Transverse colon (tissue), 4 donors: ENCODE results near the gene VKORC1. TPM values are rescaled to one million over a fixed set of nuclear protein-coding genes. Genes with fewer than 3 reads are reported as not detected.

ENCODE experiments used
- DNase-seq: peaks from one replicate; pipeline ENCODE4 v3.0.0-alpha.2; 2019
- H3K27ac ChIP-seq, 4 donors: fragments of 200-600 bp; sonication (generic); 2 replicates each; pipeline ENCODE4 v1.5.1; 2016 to 2018; ENCODE audit warnings: inconsistent platforms in 4 of 4
- H3K27me3 ChIP-seq: fragments of 200-600 bp; sonication (generic); 2 replicates; pipeline ENCODE4 v1.5.1; 2017; ENCODE audit warnings: inconsistent platforms
- H3K36me3 ChIP-seq, 4 donors: fragments of 200-600 bp; sonication (generic); 2 replicates each; pipeline ENCODE4 v1.5.1; 2017 to 2019; ENCODE audit warnings: inconsistent platforms in 4 of 4
- H3K4me1 ChIP-seq, 4 donors: fragments of 200-600 bp; sonication (generic); 2 replicates each; pipeline ENCODE4 v1.5.1; 2017 to 2020; ENCODE audit warnings: inconsistent platforms in 4 of 4
- H3K4me3 ChIP-seq, 4 donors: fragments of 200-600 bp; sonication (generic); 1 replicate in 1 of 4; 2 replicates in 3 of 4; pipeline versions ENCODE4 v1.5.1 to v1.6.1; 2017 to 2019; ENCODE audit warnings: inconsistent platforms in 4 of 4
- H3K9me3 ChIP-seq, 2 donors: fragments of 200-600 bp; sonication (generic); 2 replicates each; pipeline ENCODE4 v1.5.1; 2017 to 2019; ENCODE audit warnings: inconsistent platforms in 2 of 2
- EP300 ChIP-seq: sonication (generic); formaldehyde crosslinking; IDR thresholded peaks from one replicate; pipeline ENCODE4 v1.6.1; 2017; ENCODE audit warnings: antibody characterized with exemption, low read depth
- POLR2A ChIP-seq: fragments of 450-650 bp; IDR thresholded peaks from one replicate; pipeline ENCODE4 v1.6.1; 2016; ENCODE audit warnings: antibody characterized with exemption, mild to moderate bottlenecking, moderate library complexity
- POLR2AphosphoS5 ChIP-seq, 3 donors: sonication (generic); formaldehyde crosslinking; IDR thresholded peaks; one replicate each; pipeline ENCODE4 v1.6.1; 2016; ENCODE audit warnings: antibody characterized with exemption in 3 of 3
- WGBS, 2 donors: methylation state at CpG; one replicate each; pipeline ENCODE4 v1.1.5; 2018; ENCODE audit warnings: low coverage in 1 of 2; 5-methylcytosine and 5-hydroxymethylcytosine counted together
- in situ Hi-C, 4 donors: fragments of 200-750 bp; cut with MboI; loops; one replicate each; pipeline versions ENCODE4 v1.15.0 to v1.15.1; 2017; ENCODE audit warnings: low sequenced_read_pairs in 3 of 4, low pct_ligation_motif_present in 1 of 4, low pct_unique_long_range_greater_than_20kb in 1 of 4
- intact Hi-C: fragments of 100-400 bp; cut with DNase I; formaldehyde crosslinking; loops from one replicate; pipeline ENCODE4 v1.15.1; 2023; ENCODE audit warnings: low total_unique reads
- total RNA-seq, 4 donors: library from RNA; depleted of rRNA; stranded (reverse); fragments of >200 nt; gene quantifications; one replicate each; pipeline ENCODE4 v1.1.0, GENCODE V29; 2016
- TF ChIP-seq, protein P1 (sequence below), 5 experiments: fragments of 200-600 bp in 3 of 5; fragments of 450-650 bp in 2 of 5; sonication (generic) in 3 of 5; IDR thresholded peaks; 1 replicate in 2 of 5; 2 replicates in 3 of 5; pipeline ENCODE4 v1.5.1; 2016 to 2017; ENCODE audit warnings: antibody characterized with exemption in 5 of 5, inconsistent platforms in 3 of 5, mild to moderate bottlenecking in 2 of 5, moderate library complexity in 1 of 5

VKORC1 gene
- total RNA-seq, 4 donors from 2014 or later = 29.5 to 89.0 (median 72.0) TPM

DNA sequence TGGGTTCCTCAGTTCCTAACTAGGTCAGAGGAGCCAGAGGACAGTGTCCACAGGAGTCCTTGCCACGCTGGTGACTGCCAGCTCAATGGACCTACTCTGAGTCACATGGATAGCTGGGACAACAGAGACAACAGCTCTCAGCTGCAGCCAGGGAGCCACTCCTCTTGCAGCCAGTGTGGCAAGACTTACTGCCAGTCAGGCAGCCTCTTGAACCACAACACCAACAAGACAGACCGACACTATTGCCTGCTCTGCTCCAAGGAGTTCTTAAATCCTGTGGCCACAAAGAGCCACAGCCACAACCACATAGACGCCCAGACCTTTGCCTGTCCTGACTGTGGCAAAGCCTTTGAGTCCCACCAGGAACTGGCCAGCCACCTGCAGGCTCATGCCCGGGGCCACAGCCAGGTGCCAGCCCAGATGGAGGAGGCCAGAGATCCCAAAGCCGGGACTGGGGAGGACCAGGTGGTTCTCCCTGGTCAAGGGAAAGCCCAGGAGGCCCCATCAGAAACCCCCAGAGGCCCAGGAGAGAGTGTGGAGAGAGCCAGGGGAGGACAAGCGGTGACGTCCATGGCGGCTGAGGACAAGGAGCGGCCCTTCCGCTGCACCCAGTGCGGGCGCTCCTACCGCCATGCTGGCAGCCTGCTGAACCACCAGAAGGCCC lies 13.7 kb downstream of the VKORC1 start:
- DNase-seq = no peak
- Histone ChIP-seq H3K9me3 (no peaks in the 10 kb centered on the region), H3K27ac (no peak overlapping the region), H3K4me1 (no peaks in the 10 kb centered on the region), H3K36me3 (peaks cover 0 to 46% (median 16%) of the 10 kb centered on the region in 4 donors), H3K27me3 (no peaks in the 10 kb centered on the region), H3K4me3 (no peak overlapping the region)
- intact Hi-C loops = no loop called here
- WGBS, 2 donors = 89% methylated on average over 13 of the region's 13 CpGs; no CpG with 5 or more reads in 1 of the 2 donors
- TF ChIP-seq EP300 (no peak), POLR2AphosphoS5 (IDR thresholded peaks at IDR 0.05) (no peak), POLR2A (no peak)
- TF ChIP-seq, protein P1, sequence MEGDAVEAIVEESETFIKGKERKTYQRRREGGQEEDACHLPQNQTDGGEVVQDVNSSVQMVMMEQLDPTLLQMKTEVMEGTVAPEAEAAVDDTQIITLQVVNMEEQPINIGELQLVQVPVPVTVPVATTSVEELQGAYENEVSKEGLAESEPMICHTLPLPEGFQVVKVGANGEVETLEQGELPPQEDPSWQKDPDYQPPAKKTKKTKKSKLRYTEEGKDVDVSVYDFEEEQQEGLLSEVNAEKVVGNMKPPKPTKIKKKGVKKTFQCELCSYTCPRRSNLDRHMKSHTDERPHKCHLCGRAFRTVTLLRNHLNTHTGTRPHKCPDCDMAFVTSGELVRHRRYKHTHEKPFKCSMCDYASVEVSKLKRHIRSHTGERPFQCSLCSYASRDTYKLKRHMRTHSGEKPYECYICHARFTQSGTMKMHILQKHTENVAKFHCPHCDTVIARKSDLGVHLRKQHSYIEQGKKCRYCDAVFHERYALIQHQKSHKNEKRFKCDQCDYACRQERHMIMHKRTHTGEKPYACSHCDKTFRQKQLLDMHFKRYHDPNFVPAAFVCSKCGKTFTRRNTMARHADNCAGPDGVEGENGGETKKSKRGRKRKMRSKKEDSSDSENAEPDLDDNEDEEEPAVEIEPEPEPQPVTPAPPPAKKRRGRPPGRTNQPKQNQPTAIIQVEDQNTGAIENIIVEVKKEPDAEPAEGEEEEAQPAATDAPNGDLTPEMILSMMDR (IDR thresholded peaks at IDR 0.05) = no peak
- in situ Hi-C loops = no loop called here

DNA sequence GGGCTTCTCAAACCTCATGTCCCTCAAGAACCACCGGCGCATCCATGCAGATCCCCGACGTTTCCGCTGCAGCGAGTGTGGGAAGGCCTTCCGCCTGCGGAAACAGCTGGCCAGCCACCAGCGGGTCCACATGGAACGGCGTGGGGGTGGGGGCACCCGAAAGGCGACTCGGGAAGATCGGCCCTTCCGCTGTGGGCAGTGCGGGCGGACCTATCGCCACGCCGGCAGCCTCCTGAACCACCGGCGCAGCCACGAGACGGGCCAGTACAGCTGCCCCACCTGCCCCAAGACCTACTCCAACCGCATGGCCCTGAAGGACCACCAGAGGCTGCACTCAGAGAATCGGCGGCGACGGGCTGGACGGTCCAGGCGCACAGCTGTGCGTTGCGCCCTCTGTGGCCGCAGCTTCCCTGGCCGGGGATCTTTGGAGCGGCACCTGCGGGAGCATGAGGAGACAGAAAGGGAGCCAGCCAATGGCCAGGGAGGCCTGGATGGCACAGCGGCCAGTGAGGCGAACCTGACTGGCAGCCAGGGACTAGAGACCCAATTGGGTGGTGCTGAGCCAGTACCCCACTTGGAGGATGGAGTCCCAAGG lies 14.5 kb downstream of the VKORC1 start:
- WGBS, 2 donors = 95 to 100% methylated on average over 5 to 40 of the region's 40 CpGs
- H3K4me1 ChIP-seq = peaks cover 3 to 6% (median 5%) of the 10 kb centered on the region in 4 donors
- in situ Hi-C loops = no loop called here

DNA sequence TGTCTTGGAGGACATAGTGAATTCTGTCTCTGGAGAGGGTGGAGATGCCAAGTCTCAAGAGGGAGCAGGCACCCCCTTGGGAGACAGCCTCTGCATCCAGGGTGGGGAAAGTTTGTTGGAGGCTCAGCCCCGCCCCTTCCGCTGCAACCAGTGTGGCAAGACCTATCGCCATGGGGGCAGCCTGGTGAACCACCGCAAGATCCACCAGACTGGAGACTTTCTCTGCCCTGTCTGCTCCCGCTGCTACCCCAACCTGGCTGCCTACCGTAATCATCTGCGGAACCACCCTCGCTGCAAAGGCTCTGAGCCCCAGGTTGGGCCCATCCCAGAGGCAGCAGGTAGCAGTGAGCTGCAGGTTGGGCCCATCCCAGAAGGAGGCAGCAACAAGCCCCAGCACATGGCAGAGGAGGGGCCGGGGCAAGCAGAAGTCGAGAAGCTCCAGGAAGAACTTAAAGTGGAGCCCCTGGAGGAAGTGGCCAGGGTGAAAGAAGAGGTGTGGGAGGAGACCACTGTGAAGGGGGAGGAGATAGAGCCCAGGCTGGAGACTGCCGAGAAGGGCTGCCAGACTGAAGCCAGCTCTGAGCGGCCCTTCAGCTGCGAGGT lies 15.2 kb downstream of the VKORC1 start:
- H3K27me3 ChIP-seq = no peaks in the 10 kb centered on the region
- WGBS, 2 donors = 88% methylated on average over 13 of the region's 13 CpGs; no CpG with 5 or more reads in 1 of the 2 donors
- H3K27ac ChIP-seq = no peak overlapping the region
- peaks cover 0 to 46% (median 16%) of the 10 kb centered on the region in 4 donors for H3K36me3 ChIP-seq
- peaks cover 6 to 11% (median 10%) of the 10 kb centered on the region in 4 donors for H3K4me1 ChIP-seq
- intact Hi-C loops = no loop called here
- no peak for DNase-seq
- TF ChIP-seq POLR2AphosphoS5 (IDR thresholded peaks at IDR 0.05) (no peak), EP300 (no peak), POLR2A (no peak)
- TF ChIP-seq, protein P1 (IDR thresholded peaks at IDR 0.05) = no peak
- H3K9me3 ChIP-seq = no peaks in the 10 kb centered on the region
- in situ Hi-C loops = no loop called here
- no peak overlapping the region for H3K4me3 ChIP-seq

More for the DNA sequence above, 14.5 kb downstream of the VKORC1 start:
- no peak overlapping the region for H3K4me3 ChIP-seq
- peaks cover 0 to 46% (median 16%) of the 10 kb centered on the region in 4 donors for H3K36me3 ChIP-seq
- H3K9me3 ChIP-seq = no peaks in the 10 kb centered on the region
- no peaks in the 10 kb centered on the region for H3K27me3 ChIP-seq
- TF ChIP-seq EP300 (no peak), POLR2A (no peak), POLR2AphosphoS5 (IDR thresholded peaks at IDR 0.05) (no peak)
- TF ChIP-seq, protein P1 (IDR thresholded peaks at IDR 0.05) = no peak
- no peak overlapping the region for H3K27ac ChIP-seq
- intact Hi-C loops = no loop called here
- DNase-seq = no peak

DNA sequence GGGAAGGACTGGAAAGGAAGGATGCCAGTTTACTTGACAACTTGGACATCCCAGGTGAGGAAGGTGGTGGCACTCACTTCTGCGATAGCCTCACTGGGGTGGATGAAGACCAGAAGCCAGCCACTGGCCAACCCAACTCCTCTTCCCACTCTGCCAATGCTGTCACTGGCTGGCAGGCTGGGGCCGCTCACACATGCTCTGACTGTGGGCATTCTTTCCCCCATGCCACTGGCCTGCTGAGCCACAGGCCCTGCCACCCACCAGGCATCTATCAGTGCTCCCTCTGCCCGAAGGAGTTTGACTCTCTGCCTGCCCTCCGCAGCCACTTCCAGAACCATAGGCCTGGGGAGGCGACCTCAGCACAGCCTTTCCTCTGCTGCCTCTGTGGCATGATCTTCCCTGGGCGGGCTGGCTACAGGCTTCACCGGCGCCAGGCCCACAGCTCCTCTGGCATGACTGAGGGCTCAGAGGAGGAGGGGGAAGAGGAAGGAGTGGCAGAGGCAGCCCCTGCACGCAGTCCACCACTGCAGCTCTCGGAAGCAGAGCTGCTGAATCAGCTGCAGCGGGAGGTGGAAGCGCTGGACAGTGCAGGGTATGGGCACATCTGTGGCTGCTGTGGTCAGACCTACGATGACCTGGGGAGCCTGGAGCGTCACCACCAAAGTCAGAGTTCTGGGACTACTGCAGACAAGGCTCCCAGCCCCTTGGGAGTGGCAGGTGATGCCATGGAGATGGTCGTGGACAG lies 15.8 kb downstream of the VKORC1 start:
- Histone ChIP-seq H3K9me3 (no peaks in the 10 kb centered on the region), H3K4me1 (peaks cover 6 to 11% (median 10%) of the 10 kb centered on the region in 4 donors), H3K36me3 (peaks cover 0 to 46% (median 16%) of the 10 kb centered on the region in 4 donors), H3K4me3 (no peak overlapping the region), H3K27ac (no peak overlapping the region), H3K27me3 (no peaks in the 10 kb centered on the region)
- 92% methylated on average over 15 of the region's 15 CpGs; no CpG with 5 or more reads in 1 of the 2 donors for WGBS, 2 donors
- in situ Hi-C loops (no loop called here), intact Hi-C loops (no loop called here)
- no peak for DNase-seq
- TF ChIP-seq, protein P1 (IDR thresholded peaks at IDR 0.05) = no peak
- TF ChIP-seq POLR2A = no peak
- TF ChIP-seq POLR2AphosphoS5 (IDR thresholded peaks at IDR 0.05) = no peak
- TF ChIP-seq EP300 = no peak
